ENCODE results near the gene NPBWR2.

DNA sequence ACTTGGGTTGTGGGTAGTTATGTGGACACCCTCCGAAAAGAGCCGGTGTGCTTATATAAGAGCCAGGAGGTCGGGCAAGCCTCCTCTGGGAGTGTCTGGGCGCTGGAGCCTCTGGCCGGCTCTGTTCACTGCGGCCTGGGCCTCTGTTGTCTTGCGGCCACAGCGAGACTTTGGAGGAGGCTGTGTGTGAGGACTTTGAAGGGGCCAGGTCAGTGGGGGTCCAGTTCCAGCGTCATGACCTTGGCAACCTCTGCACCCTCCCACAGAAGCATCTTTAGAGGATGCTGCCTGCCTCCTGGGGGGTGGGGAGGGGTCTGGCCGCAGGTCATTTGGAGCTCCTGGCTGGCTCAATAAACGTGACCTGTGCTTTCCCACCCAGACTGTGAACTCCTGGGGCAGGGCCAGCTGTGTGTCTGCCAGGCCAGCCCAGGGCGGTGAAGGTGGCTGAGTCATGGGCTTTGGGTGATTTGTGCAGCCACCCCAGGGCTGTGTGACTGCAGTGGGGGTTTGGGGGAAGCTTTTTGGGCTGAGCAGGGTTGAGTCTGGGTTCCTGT, 43.1 kb downstream of the NPBWR2 start:
- TF ChIP-seq CTCF (IDR thresholded peaks at IDR 0.05; ENCODE audit: low read depth, low read length, missing input control) (no peak), GABPA (IDR thresholded peaks at IDR 0.05 in 1 of 2, conservative IDR thresholded peaks at IDR 0.05 in 1 of 2) (no peak), RAD21 (IDR thresholded peaks at IDR 0.05) (no peak)

All from liver (tissue), 3 donors.